Measurements from ENCODE around the gene NMU. TPM values are rescaled to one million over a fixed set of nuclear protein-coding genes. Genes with fewer than 3 reads are reported as not detected.
A peak's percentile ranks its signal among the peaks of the same experiment; 100 is the strongest.
"Not testable (repeated sequence)": the region's sequence is repeated elsewhere in the genome, so short reads cannot be mapped to it uniquely, and the experiment has no call there.

NMU gene, protein sequence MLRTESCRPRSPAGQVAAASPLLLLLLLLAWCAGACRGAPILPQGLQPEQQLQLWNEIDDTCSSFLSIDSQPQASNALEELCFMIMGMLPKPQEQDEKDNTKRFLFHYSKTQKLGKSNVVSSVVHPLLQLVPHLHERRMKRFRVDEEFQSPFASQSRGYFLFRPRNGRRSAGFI
- total RNA-seq = not detected

DNA sequence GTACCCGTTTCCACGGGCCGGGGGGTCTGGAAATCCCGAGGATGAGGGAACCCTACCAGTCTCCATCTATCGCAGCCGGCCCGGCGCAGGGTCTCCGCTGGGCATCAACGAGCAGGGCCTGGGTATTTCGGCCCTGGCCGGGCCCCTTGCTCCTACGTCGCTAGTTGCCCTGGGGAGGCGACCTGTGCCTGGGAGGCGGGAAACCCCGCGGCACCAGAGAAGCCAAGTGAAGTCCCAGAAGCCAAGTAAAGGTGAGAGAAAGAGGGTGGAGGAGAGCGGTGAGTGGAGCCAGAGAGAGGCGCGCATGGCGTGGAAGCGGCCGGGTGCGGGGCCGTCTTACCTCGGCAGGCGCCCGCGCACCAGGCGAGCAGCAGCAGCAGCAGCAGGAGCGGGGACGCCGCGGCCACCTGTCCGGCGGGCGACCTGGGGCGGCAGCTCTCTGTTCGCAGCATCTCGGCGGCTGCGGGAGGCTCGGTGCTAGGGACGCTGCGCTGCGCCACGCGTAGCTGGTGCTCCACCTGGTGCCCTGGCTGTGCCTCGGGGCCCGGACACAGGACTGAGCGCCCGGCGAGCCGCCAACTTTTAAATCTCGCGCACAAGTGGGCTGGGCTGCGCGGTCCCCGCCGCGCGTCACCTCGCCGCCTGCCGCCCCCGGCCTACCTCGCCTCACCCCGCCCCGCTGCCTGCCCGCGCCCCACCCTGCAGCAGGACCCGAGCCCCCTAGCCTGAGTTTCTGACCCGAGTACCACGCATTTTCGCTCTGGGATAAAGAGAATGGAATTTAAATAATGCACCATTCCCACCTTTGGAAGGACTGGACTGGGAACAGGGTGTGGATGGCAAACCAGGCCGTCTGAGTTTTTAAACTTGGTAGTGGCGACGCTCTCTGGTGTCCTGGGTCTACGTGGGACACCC lies at the start of gene NMU:
Gene NMU (minus strand): TSS at position 558 of the 915 bp plus-strand sequence. CDS start 106 bp downstream, at position 452.
- no peaks in the 10 kb centered on the region for H3K9me3 Mint-ChIP-seq (ENCODE audit: insufficient read depth)
- peak; percentile 96 for ATAC-seq
- H3K36me3 Mint-ChIP-seq (ENCODE audit: low read depth) = no peaks in the 10 kb centered on the region
- H3K4me1 Mint-ChIP-seq (ENCODE audit: low read depth) = peaks cover 12% of the 10 kb centered on the region
- CTCF ChIA-PET = interaction anchor here (1.9 kb wide), 1 partner anchor 290 kb away, joined by 5 read pairs; the partner anchor contains the start of gene SRD5A3
- POLR2A ChIA-PET = no interaction called here
- H3K4me3 Mint-ChIP-seq = peak within 1 kb of the TSS; percentile 64
- H3K27ac Mint-ChIP-seq = no peak within 1 kb of the TSS
- peak; percentile 44 for DNase-seq
- peaks cover 64% of the 10 kb centered on the region for H3K27me3 Mint-ChIP-seq (ENCODE audit: low read depth)

DNA sequence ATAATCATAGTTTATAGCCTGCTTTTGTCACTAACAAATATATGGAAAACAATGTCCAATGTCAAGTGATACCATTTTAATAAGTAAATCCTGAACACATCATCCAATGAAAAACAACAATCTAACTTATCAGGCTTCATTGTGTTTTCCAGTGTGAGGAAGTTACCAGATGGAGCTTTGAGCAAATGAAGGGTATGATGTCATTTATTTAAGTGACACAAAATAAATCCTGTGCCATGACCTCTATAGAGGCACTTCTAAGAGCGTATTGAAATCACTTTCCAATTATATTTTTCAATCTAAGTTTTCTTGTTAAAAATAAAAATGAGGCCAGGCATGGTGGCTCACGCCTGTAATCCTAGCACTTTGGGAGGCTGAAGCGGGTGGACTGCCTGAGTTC lies 48.2 kb upstream of the NMU start:
- DNase-seq (no peak), ATAC-seq (no peak)
- no peak overlapping the region for H3K27ac Mint-ChIP-seq
- no peaks in the 10 kb centered on the region for H3K36me3 Mint-ChIP-seq (ENCODE audit: low read depth)
- POLR2A ChIA-PET = no interaction called here
- no peaks in the 10 kb centered on the region for H3K9me3 Mint-ChIP-seq (ENCODE audit: insufficient read depth)
- peaks cover 5% of the 10 kb centered on the region for H3K27me3 Mint-ChIP-seq (ENCODE audit: low read depth)
- no peaks in the 10 kb centered on the region for H3K4me1 Mint-ChIP-seq (ENCODE audit: low read depth)
- no peak overlapping the region for H3K4me3 Mint-ChIP-seq
- CTCF ChIA-PET = no interaction called here

DNA sequence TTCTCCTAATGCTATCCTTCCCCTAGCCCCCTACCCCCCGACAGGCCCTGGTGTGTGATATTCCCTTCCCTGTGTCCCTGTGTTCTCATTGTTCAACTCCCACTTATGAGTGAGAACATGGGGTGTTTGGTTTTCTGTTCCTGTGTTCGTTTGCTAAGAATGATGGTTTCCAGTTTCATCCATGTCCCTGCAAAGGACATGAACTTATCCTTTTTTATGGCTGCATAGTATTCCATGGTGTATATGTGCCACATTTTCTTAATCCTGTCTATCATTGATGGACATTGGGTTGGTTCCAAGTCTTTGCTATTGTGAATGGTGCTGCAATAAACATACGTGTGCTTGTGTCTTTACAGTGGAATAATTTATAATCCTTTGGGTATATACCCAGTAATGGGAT lies 46.7 kb upstream of the NMU start:
- CTCF ChIA-PET; POLR2A ChIA-PET; H3K9me3 Mint-ChIP-seq (ENCODE audit: insufficient read depth); H3K27me3 Mint-ChIP-seq (ENCODE audit: low read depth); ATAC-seq; H3K4me1 Mint-ChIP-seq (ENCODE audit: low read depth); DNase-seq; H3K36me3 Mint-ChIP-seq (ENCODE audit: low read depth); H3K27ac Mint-ChIP-seq; H3K4me3 Mint-ChIP-seq: not testable (repeated sequence)

DNA sequence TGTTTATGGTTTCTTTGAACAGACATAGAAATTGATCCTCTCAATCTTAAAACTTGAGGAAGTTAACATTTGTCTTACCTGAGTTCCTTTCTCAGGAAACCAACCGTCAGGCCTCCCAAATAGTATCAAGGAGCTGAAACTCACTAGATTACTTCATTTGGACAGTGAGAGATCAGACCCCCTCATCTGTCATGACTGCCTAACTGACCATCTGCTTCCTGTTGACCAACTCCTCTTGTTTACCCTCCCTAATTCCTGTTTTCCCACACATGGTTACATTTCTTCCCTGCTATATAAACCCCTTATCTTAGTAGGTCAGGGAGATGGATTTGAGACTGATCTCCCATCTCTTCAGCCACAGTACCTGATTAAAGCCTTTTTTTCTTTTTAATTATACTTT lies 46.2 kb upstream of the NMU start:
- H3K4me1 Mint-ChIP-seq (ENCODE audit: low read depth) = no peaks in the 10 kb centered on the region
- ATAC-seq = no peak
- no peak overlapping the region for H3K4me3 Mint-ChIP-seq
- ChIA-PET CTCF (no interaction called here), POLR2A (no interaction called here)
- DNase-seq = no peak
- peaks cover 11% of the 10 kb centered on the region for H3K27me3 Mint-ChIP-seq (ENCODE audit: low read depth)
- no peak overlapping the region for H3K27ac Mint-ChIP-seq
- no peaks in the 10 kb centered on the region for H3K9me3 Mint-ChIP-seq (ENCODE audit: insufficient read depth)
- no peaks in the 10 kb centered on the region for H3K36me3 Mint-ChIP-seq (ENCODE audit: low read depth)

DNA sequence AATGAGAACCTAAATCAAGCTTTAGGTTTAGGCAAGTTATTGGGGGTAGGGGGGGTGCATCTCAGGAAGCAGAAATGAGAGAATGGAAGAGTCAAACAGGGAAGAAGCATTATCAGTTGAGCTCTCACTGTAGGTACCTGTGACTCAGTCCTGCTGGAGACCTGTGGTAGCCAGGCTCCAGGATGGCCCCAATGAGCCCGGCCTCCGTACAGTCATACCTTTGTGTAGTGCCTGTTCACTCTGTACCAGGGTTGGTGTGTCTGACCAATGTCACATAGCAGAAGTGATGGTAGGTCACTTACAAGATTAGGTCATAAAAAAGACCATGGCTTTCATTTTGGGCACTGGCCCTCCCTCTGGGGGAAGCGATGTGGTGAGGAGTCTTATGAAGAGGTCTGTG lies 45.3 kb upstream of the NMU start:
- ChIA-PET CTCF (no interaction called here), POLR2A (no interaction called here)
- DNase-seq (no peak), ATAC-seq (no peak)
- Mint-ChIP-seq H3K4me1 (ENCODE audit: low read depth) (no peaks in the 10 kb centered on the region), H3K27ac (no peak overlapping the region), H3K36me3 (ENCODE audit: low read depth) (no peaks in the 10 kb centered on the region), H3K4me3 (no peak overlapping the region), H3K27me3 (ENCODE audit: low read depth) (peaks cover 12% of the 10 kb centered on the region), H3K9me3 (ENCODE audit: insufficient read depth) (no peaks in the 10 kb centered on the region)

DNA sequence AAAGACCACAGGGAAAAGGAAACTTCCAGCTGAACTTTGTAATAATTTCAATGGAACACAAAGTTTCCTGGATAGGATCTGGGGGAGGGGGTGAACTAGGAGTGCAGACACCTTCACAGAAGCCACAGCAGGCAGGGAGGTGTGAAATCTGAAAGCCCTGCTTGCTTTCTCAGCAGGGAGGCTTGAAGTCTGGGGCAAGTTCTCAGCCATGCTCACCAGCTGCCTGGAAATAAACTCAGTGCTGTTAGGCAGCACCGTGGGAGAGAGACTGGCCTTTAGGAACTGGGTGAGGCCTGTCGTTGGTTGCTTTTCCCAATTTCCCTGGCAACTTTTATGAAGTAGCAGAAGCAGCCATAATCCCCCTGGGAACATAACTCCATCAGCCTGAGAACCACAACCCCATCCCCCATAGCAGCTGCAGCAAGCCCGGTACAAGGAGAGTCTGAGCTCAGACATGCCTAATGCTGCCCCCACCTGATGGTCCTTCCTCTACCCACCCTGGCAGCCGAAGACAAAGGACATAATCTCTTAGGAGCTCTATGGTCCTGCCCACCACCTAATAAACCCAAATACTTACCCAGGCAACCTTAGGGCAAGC lies 39.2 kb upstream of the NMU start:
- no peak for DNase-seq
- Mint-ChIP-seq H3K36me3 (ENCODE audit: low read depth) (no peaks in the 10 kb centered on the region), H3K27ac (no peak overlapping the region), H3K9me3 (ENCODE audit: insufficient read depth) (no peaks in the 10 kb centered on the region), H3K4me3 (no peak overlapping the region), H3K4me1 (ENCODE audit: low read depth) (no peaks in the 10 kb centered on the region), H3K27me3 (ENCODE audit: low read depth) (peaks cover 14% of the 10 kb centered on the region)
- POLR2A ChIA-PET = no interaction called here
- ATAC-seq = no peak
- CTCF ChIA-PET = no interaction called here

DNA sequence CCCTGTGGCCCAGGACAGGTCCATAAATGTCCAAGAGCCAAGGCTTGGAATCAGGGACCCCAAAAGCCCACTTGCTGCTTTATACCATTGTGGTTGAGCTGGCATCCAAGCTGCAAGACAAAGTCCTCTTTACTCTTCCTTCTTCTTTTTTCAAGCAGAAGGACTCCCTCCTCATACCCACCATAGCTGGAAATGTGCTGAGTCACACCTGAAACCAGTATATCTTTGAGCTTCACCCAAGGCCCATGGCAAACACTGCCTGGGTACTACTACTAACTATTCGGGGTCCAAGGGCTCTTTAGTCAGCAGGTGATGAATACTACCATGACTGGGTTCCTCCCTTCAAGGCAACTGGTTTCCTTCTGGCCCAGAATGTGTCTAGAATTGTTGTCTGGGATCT lies 37.3 kb upstream of the NMU start:
- H3K27me3 Mint-ChIP-seq (ENCODE audit: low read depth) = peaks cover 7% of the 10 kb centered on the region
- POLR2A ChIA-PET = no interaction called here
- H3K4me1 Mint-ChIP-seq (ENCODE audit: low read depth) = no peaks in the 10 kb centered on the region
- no peaks in the 10 kb centered on the region for H3K9me3 Mint-ChIP-seq (ENCODE audit: insufficient read depth)
- CTCF ChIA-PET = no interaction called here
- no peak overlapping the region for H3K27ac Mint-ChIP-seq
- ATAC-seq (no peak), DNase-seq (no peak)
- H3K4me3 Mint-ChIP-seq = no peak overlapping the region
- no peaks in the 10 kb centered on the region for H3K36me3 Mint-ChIP-seq (ENCODE audit: low read depth)

DNA sequence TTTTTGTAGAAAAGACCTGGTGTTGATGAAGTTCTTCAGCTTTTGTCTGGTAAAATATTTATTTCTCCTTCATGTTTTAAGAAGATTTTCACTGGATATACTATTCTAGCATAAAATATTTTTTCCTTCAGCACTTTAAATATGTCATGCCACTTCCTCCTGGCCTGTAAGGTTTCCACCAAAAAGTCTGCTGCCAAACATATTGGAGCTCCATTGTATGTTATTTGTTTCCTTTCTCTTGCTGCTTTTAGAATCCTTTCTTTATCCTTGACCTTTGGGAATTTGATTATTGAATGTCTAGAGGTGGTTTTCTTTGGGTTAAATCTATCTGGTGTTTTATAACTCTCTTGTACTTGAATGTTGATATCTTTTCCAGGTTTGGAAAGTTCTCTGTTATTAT lies 35.6 kb upstream of the NMU start:
- ChIA-PET POLR2A (no interaction called here), CTCF (interaction anchor here (1.6 kb wide), 1 partner anchor 15 kb away, joined by 3 read pairs; no protein-coding TSS in a partner anchor)
- DNase-seq = no peak
- no peak for ATAC-seq
- Mint-ChIP-seq H3K27me3 (ENCODE audit: low read depth) (peaks cover 2% of the 10 kb centered on the region), H3K27ac (no peak overlapping the region), H3K9me3 (ENCODE audit: insufficient read depth) (no peaks in the 10 kb centered on the region), H3K4me3 (no peak overlapping the region), H3K36me3 (ENCODE audit: low read depth) (no peaks in the 10 kb centered on the region), H3K4me1 (ENCODE audit: low read depth) (no peaks in the 10 kb centered on the region)

DNA sequence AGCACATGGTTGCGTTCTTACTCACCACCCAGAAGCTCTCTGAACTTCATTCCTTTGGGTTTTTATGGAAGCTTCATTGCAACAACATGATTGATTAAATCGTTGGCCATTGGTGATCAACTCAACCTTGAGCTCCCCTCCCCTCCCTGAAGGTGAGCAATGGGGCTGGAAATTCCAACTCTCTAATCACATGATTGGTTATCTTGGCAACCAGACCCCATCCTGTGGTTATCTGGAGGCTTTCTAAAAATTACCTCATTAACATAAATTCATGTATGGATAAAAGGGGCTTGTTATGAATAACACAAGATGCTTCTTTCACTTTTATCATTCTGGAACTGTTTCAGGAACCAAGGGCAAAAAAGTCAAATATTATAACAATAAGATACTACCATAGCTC lies 34.6 kb upstream of the NMU start:
- Mint-ChIP-seq H3K27me3 (ENCODE audit: low read depth) (peaks cover 5% of the 10 kb centered on the region), H3K9me3 (ENCODE audit: insufficient read depth) (no peaks in the 10 kb centered on the region), H3K36me3 (ENCODE audit: low read depth) (no peaks in the 10 kb centered on the region), H3K4me1 (ENCODE audit: low read depth) (no peaks in the 10 kb centered on the region), H3K27ac (no peak overlapping the region), H3K4me3 (no peak overlapping the region)
- POLR2A ChIA-PET = no interaction called here
- DNase-seq (no peak), ATAC-seq (no peak)
- CTCF ChIA-PET = interaction anchor here (1.6 kb wide), 1 partner anchor 14 kb away, joined by 3 read pairs; no protein-coding TSS in a partner anchor

DNA sequence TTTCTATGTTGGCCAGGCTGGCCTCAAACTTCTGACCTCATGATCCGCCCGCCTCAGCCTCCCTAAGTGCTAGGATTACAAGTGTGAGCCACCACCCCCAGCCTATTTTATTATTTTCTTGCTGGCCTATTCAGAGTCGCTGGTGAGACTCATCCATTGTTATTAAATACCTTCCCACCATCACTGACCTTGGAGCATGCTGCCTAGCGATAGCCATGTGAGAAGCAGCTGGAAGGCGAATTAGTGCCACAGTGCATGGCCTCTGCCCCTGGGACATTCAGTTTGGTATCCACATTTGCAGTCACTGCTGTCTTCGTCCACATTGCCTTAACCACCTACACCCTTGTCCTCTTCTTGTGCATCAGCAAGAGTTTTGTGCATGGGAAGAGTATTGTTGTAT lies 32.4 kb upstream of the NMU start:
- Mint-ChIP-seq H3K27ac (no peak overlapping the region), H3K4me1 (ENCODE audit: low read depth) (no peaks in the 10 kb centered on the region), H3K9me3 (ENCODE audit: insufficient read depth) (no peaks in the 10 kb centered on the region), H3K27me3 (ENCODE audit: low read depth) (peaks cover 5% of the 10 kb centered on the region), H3K36me3 (ENCODE audit: low read depth) (no peaks in the 10 kb centered on the region), H3K4me3 (no peak overlapping the region)
- ChIA-PET CTCF (no interaction called here), POLR2A (no interaction called here)
- no peak for ATAC-seq
- DNase-seq = no peak

DNA sequence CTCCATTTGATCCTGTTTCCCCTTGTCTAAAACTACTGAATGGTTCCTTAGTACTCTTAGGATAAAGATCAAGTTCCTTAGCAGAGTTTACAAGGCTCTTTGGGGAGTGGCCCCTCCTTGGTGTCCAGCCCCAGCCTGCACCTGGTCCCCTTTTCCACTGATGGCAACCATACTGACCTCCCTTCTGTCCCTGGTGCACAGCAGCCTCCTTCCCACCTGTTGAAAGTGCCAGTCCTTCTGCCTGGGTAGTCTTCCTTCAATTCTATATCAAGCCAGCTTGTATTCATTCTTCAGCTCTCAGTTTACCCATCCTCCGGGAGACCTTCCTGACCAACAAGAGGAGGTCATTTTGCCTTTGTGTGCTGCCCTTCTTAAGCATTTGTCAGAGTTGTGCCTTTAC lies 30.4 kb upstream of the NMU start:
- Mint-ChIP-seq H3K9me3 (ENCODE audit: insufficient read depth) (no peaks in the 10 kb centered on the region), H3K4me1 (ENCODE audit: low read depth) (no peaks in the 10 kb centered on the region), H3K27ac (no peak overlapping the region), H3K36me3 (ENCODE audit: low read depth) (no peaks in the 10 kb centered on the region), H3K4me3 (no peak overlapping the region), H3K27me3 (ENCODE audit: low read depth) (peaks cover 5% of the 10 kb centered on the region)
- DNase-seq (no peak), ATAC-seq (no peak)
- ChIA-PET POLR2A (no interaction called here), CTCF (no interaction called here)

DNA sequence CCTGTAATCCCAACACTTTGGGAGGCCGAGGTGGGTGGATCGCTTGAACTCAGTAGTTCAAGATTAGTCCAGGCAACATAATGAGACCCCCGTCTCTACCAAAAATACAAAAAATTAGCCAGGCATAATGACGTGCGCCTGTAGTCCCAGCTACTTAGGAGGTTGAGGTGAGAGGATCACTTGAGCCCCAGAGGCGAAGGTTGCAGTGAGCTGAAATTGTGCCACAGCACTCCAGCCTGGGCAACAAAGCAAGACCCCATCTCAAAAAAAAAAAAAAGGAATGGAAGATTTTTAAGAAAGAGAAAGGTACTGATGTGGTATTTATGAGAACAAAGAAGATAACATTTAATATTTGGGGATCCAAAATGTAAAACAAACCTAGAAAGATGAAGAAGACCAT lies 27.0 kb upstream of the NMU start:
- no peak overlapping the region for H3K27ac Mint-ChIP-seq
- no peaks in the 10 kb centered on the region for H3K36me3 Mint-ChIP-seq (ENCODE audit: low read depth)
- no peak for DNase-seq
- no peaks in the 10 kb centered on the region for H3K9me3 Mint-ChIP-seq (ENCODE audit: insufficient read depth)
- peaks cover 5% of the 10 kb centered on the region for H3K27me3 Mint-ChIP-seq (ENCODE audit: low read depth)
- ChIA-PET CTCF (no interaction called here), POLR2A (no interaction called here)
- H3K4me3 Mint-ChIP-seq = no peak overlapping the region
- H3K4me1 Mint-ChIP-seq (ENCODE audit: low read depth) = no peaks in the 10 kb centered on the region
- no peak for ATAC-seq

Data from activated CD8-positive, alpha-beta T cell treated with anti-CD3 and anti-CD28 coated beads, Interleukin-2, amount 10 ng/mL, durations not matched to agents 7 days and 5 days (primary cell).